GM21367 (cell line): ENCODE results near the gene RPS5.

Source experiments
- ATAC-seq: cut with Tn5 transposase; IDR thresholded peaks from one replicate; pipeline ENCODE4 v1.9.1; 2021; ENCODE audit not compliant: unreplicated experiment

RPS5 gene

GRCh38 chr19:58385313-58385890 is 1.7 kb upstream of the RPS5 start:
- ATAC-seq, result no peak

- ATAC-seq, result peak; percentile 3
Measured at GRCh38 chr19:58385891-58386575, 1.0 kb upstream of the RPS5 start.

GRCh38 chr19:58387338-58388174 is 487 bp downstream of the RPS5 start:
- ATAC-seq, result no peak

- ATAC-seq, result no peak
Measured at GRCh38 chr19:58388175-58388526, 1.1 kb downstream of the RPS5 start.

GRCh38 chr19:58392945-58393724 is 6.1 kb downstream of the RPS5 start:
- no peak for ATAC-seq

- ATAC-seq, result no peak
Measured at GRCh38 chr19:58393725-58394033, 6.6 kb downstream of the RPS5 start.

GRCh38 chr19:58394821-58395219 is 7.8 kb downstream of the RPS5 start:
- ATAC-seq, result no peak

GRCh38 chr19:58395220-58395978 is 8.3 kb downstream of the RPS5 start, which contains the start of gene RNF225:
RNF225 (plus strand) TSS chr19:58395656; CDS start chr19:58396090, 434 bp downstream.
- ATAC-seq, result no peak

GRCh38 chr19:58395979-58396627 is 9.0 kb downstream of the RPS5 start:
- ATAC-seq, result no peak

- no peak for ATAC-seq
Measured at GRCh38 chr19:58396691-58397532, 9.8 kb downstream of the RPS5 start.

- no peak for ATAC-seq
Measured at GRCh38 chr19:58397533-58398037, 10.5 kb downstream of the RPS5 start.

GRCh38 chr19:58398087-58398486 is 11.0 kb downstream of the RPS5 start:
- no peak for ATAC-seq

GRCh38 chr19:58398545-58398944 is 11.5 kb downstream of the RPS5 start:
- no peak for ATAC-seq

- no peak for ATAC-seq
Measured at GRCh38 chr19:58399903-58400302, 12.8 kb downstream of the RPS5 start.

- no peak for ATAC-seq
Measured at GRCh38 chr19:58400316-58400915, 13.3 kb downstream of the RPS5 start.

GRCh38 chr19:58400916-58401839 is 14.1 kb downstream of the RPS5 start:
- ATAC-seq, result peak; percentile 91

GRCh38 chr19:58401840-58402421 is 14.9 kb downstream of the RPS5 start:
- no peak for ATAC-seq
